Left lung (tissue), 10 donors: ENCODE measurements around the gene STAC. TPM values are rescaled to one million over a fixed set of nuclear protein-coding genes. Genes with fewer than 3 reads are reported as not detected.

Source experiments
- ATAC-seq: fragments of 200-7000 bp; cut with Tn5 transposase; one replicate; pipeline ENCODE4 v1.9.1; 2020; ENCODE audit warnings: moderate library complexity
- DNase-seq, 4 donors: peaks; one replicate each; pipeline ENCODE4 v3.0.0-alpha.2; 2013 to 2020
- H3K27ac ChIP-seq, 2 donors: fragments of 200-600 bp; sonication (generic) in 1 of 2; one replicate each; pipeline versions ENCODE4 v1.5.0 to v1.8.0; 2020 to 2021
- H3K27me3 ChIP-seq, 2 donors: fragments of 200-600 bp; sonication (generic) in 1 of 2; one replicate each; pipeline versions ENCODE4 v1.5.0 to v1.8.0; 2020 to 2021
- H3K36me3 ChIP-seq, 2 donors: fragments of 200-600 bp; sonication (generic) in 1 of 2; one replicate each; pipeline versions ENCODE4 v1.5.0 to v1.8.0; 2020 to 2021
- H3K4me1 ChIP-seq, 2 donors: fragments of 200-600 bp; one replicate each; pipeline ENCODE4 v1.8.0; 2021
- H3K4me3 ChIP-seq, 2 donors: fragments of 200-600 bp; sonication (generic) in 1 of 2; one replicate each; pipeline versions ENCODE4 v1.5.0 to v1.8.0; 2020 to 2021; ENCODE audit warnings: mild to moderate bottlenecking in 1 of 2
- H3K9me3 ChIP-seq, 2 donors: fragments of 200-600 bp; sonication (generic) in 1 of 2; one replicate each; pipeline versions ENCODE4 v1.5.0 to v1.8.0; 2020 to 2021
- intact Hi-C, 2 donors: fragments of 100-400 bp; cut with DNase I; formaldehyde crosslinking; loops; one replicate each; pipeline versions ENCODE4 v1.11.2 to v1.14.2; 2022
- polyA plus RNA-seq, 6 donors: library from polyadenylated mRNA; unstranded; fragments of 120-200 nt; gene quantifications; one replicate each; pipeline ENCODE4 v1.2.1, GENCODE V29; 2013; ENCODE audit not compliant: insufficient read length in 6 of 6
- total RNA-seq, 2 donors: library from RNA; stranded (reverse); fragmentation: NEBNext Ultra II Directional; extraction: Animal tissue kit (Norgen Biotek cat#: 25700); gene quantifications; one replicate each; pipeline ENCODE4 v1.2.1, GENCODE V29; 2021
- TF ChIP-seq, protein P1 (sequence below), 2 donors: fragments of 200-600 bp; sonication (generic) in 1 of 2; IDR thresholded peaks; one replicate each; pipeline versions ENCODE4 v1.5.0 to v1.8.0; 2021; ENCODE audit warnings: antibody characterized with exemption in 2 of 2
- donor health status: DM: no; HTN: yes; CAD: no.
- donor health status: DM: no; HTN: no; CAD: no.

STAC gene
- total and polyA plus RNA-seq, 8 donors, result 0.53 to 16.7 (median 1.2) TPM

DNA sequence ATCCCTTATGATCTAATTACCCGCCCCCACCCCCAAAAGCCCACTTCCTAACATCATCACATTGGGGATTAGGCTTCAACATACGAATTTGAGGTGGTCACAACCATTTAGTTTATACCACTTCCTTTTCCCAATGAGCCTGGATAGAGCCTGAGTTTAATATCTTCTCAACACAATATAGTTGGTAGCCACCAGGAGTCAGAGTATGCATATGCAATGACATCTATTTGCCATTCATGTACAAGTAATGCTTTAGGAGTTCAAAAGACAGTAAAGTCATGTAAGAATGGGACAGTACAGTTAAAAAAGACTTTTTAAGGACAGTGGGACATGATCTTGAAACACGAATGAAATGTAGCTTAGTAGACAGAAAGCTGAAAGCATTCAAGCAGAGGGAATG is 211.7 kb downstream of the STAC start:
- no peaks in the 10 kb centered on the region for H3K4me1 ChIP-seq
- no peak for DNase-seq
- no peak overlapping the region for H3K27ac ChIP-seq
- intact Hi-C loops, result no loop called here
- no peak for ATAC-seq
- H3K4me3 ChIP-seq, result no peak overlapping the region
- no peaks in the 10 kb centered on the region for H3K27me3 ChIP-seq
- TF ChIP-seq, protein P1, sequence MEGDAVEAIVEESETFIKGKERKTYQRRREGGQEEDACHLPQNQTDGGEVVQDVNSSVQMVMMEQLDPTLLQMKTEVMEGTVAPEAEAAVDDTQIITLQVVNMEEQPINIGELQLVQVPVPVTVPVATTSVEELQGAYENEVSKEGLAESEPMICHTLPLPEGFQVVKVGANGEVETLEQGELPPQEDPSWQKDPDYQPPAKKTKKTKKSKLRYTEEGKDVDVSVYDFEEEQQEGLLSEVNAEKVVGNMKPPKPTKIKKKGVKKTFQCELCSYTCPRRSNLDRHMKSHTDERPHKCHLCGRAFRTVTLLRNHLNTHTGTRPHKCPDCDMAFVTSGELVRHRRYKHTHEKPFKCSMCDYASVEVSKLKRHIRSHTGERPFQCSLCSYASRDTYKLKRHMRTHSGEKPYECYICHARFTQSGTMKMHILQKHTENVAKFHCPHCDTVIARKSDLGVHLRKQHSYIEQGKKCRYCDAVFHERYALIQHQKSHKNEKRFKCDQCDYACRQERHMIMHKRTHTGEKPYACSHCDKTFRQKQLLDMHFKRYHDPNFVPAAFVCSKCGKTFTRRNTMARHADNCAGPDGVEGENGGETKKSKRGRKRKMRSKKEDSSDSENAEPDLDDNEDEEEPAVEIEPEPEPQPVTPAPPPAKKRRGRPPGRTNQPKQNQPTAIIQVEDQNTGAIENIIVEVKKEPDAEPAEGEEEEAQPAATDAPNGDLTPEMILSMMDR (IDR thresholded peaks at IDR 0.05), result no peak
- peaks cover 0 to 6% of the 10 kb centered on the region in 2 donors for H3K9me3 ChIP-seq
- H3K36me3 ChIP-seq, result no peaks in the 10 kb centered on the region

GRCh38 chr3:36595511-36595910 is 215.2 kb downstream of the STAC start:
- Histone ChIP-seq H3K4me1 (no peaks in the 10 kb centered on the region), H3K27me3 (no peaks in the 10 kb centered on the region), H3K4me3 (no peak overlapping the region), H3K36me3 (no peaks in the 10 kb centered on the region), H3K9me3 (no peaks in the 10 kb centered on the region), H3K27ac (no peak overlapping the region)
- ATAC-seq (no peak), DNase-seq (no peak)
- TF ChIP-seq, protein P1 (IDR thresholded peaks at IDR 0.05), result no peak
- intact Hi-C loops, result no loop called here

GRCh38 chr3:36596419-36596818 is 216.1 kb downstream of the STAC start:
- Histone ChIP-seq H3K9me3 (no peaks in the 10 kb centered on the region), H3K27me3 (no peaks in the 10 kb centered on the region), H3K4me1 (no peaks in the 10 kb centered on the region), H3K27ac (no peak overlapping the region), H3K4me3 (no peak overlapping the region), H3K36me3 (no peaks in the 10 kb centered on the region)
- no peak for ATAC-seq
- DNase-seq, result no peak
- intact Hi-C loops, result no loop called here
- TF ChIP-seq, protein P1 (IDR thresholded peaks at IDR 0.05), result no peak

- DNase-seq (no peak), ATAC-seq (peak; percentile 54)
- intact Hi-C loops, result no loop called here
- TF ChIP-seq, protein P1 (IDR thresholded peaks at IDR 0.05), result no peak
- Histone ChIP-seq H3K27ac (no peak overlapping the region), H3K27me3 (no peaks in the 10 kb centered on the region), H3K36me3 (no peaks in the 10 kb centered on the region), H3K4me1 (no peaks in the 10 kb centered on the region), H3K9me3 (no peaks in the 10 kb centered on the region), H3K4me3 (no peak overlapping the region)
These were observed 217.1 kb downstream of the STAC start for GRCh38 chr3:36597422-36597821.
